NCI-H69 (cell line): ENCODE measurements around the gene CTSD.
"Not testable (repeated sequence)": the region's sequence is repeated elsewhere in the genome, so short reads cannot be mapped to it uniquely, and the experiment has no call there.

Source experiments
- DNase-seq: peaks from one replicate; lab custom pipeline; 2025; lab: John Stamatoyannopoulos, UW

The CTSD gene

GRCh38 chr11:1770061-1770460 is 6.3 kb upstream of the CTSD start:
- DNase-seq, result no peak

GRCh38 chr11:1769304-1769936 is 5.7 kb upstream of the CTSD start:
- not testable (repeated sequence) for DNase-seq

- DNase-seq, result no peak
These were observed 4.4 kb upstream of the CTSD start for GRCh38 chr11:1768141-1768469.

- no peak for DNase-seq
These were observed 3.8 kb upstream of the CTSD start for GRCh38 chr11:1767399-1768140.

GRCh38 chr11:1766719-1767398 is 3.1 kb upstream of the CTSD start:
- no peak for DNase-seq

- DNase-seq, result peak; percentile 23
These were observed 2.4 kb upstream of the CTSD start for GRCh38 chr11:1765871-1766718.

- DNase-seq, result peak; percentile 46
These were observed 361 bp downstream of the CTSD start for GRCh38 chr11:1763336-1763795.

- DNase-seq, result peak; percentile 93
These were observed 1.0 kb downstream of the CTSD start for GRCh38 chr11:1762537-1763302.

- DNase-seq, result no peak
These were observed 1.7 kb downstream of the CTSD start for GRCh38 chr11:1761857-1762536.

GRCh38 chr11:1761110-1761856 is 2.4 kb downstream of the CTSD start:
- DNase-seq, result no peak

- no peak for DNase-seq
These were observed 3.2 kb downstream of the CTSD start for GRCh38 chr11:1760351-1761109.

GRCh38 chr11:1759851-1760220 is 3.9 kb downstream of the CTSD start:
- no peak for DNase-seq

GRCh38 chr11:1759151-1759850 is 4.4 kb downstream of the CTSD start:
- no peak for DNase-seq

- no peak for DNase-seq
These were observed 5.0 kb downstream of the CTSD start for GRCh38 chr11:1758611-1759150.

GRCh38 chr11:1757861-1758610 is 5.7 kb downstream of the CTSD start:
- DNase-seq, result no peak

GRCh38 chr11:1756791-1757771 is 6.6 kb downstream of the CTSD start:
- no peak for DNase-seq
